ENCODE data around the gene BSND.
"Not testable (repeated sequence)": the region's sequence is repeated elsewhere in the genome, so short reads cannot be mapped to it uniquely, and the experiment has no call there.

The BSND gene

DNA sequence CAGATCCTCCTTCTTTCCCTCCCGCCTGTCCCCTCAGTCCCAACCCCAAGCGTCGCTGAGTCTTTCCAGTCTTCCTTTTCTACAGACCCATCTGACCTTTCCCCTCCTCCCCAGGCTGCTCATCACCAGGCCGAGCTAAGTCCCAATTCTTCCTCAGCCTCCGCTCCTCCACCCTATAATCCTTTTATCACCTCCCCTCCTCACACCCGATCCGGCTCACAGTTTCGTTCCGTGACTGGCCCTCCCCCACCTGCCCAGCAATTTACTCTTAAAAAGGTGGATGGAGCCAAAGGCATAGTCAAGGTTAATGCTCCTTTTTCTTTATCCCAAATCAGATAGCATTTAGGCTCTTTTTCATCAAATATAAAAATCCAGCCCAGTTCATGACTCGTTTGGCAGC is 25.4 kb downstream of the BSND start:
- not testable (repeated sequence) for DNase-seq

DNA sequence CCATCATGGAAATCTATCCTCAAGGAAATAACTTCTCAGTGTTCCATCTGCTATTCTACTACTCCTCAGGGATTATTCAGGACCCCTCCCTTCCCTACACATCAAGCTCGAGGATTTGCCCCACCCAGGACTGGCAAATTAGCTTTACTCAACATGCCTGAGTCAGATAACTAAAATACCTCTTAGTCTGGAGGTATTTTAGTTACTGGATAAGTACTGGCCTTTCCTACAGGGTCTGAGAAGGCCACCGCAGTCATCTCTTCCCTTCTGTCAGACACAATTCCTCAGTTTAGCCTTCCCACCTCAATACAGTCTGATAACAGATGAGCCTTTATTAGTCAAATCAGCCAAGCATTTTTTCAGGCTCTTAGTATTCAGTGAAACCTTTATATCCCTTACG is 27.9 kb downstream of the BSND start:
- not testable (repeated sequence) for DNase-seq

DNA sequence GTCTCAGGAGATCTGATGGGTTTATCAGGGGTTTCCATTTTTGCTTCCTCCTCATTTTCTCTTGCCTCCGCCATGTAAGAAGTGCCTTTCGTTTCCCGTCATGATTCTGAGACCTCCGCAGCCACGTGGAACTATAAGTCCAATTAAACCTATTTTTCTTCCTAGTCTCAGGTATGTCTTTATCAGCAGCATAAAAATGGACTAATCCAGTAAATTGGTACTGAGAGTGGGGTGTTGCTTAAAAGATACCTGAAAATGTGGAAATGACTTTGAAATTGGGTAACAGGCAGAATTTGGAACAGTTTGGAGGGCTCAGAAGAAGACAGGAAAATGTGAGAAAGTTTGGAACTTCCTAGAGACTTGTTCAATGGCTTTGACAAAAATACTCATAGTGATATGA is 32.4 kb downstream of the BSND start:
- not testable (repeated sequence) for DNase-seq

DNA sequence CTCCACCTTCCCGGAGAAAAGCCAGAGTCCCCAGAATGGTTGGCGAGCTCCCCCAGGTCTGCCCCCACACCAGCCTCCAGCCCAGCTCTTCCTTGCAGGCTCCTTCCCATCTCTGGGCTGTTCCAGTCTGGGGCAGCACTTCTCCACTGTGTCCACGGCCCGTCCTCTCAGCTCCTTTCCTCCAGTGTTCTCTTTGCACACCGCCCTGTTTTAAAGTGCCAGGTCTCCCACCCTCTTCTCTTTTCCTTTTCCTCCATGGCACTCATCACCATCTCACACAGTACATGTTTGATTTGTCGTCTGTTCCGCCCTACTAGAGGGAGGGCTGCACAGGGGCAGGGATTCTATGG is 34.5 kb downstream of the BSND start:
- no peak for DNase-seq

DNA sequence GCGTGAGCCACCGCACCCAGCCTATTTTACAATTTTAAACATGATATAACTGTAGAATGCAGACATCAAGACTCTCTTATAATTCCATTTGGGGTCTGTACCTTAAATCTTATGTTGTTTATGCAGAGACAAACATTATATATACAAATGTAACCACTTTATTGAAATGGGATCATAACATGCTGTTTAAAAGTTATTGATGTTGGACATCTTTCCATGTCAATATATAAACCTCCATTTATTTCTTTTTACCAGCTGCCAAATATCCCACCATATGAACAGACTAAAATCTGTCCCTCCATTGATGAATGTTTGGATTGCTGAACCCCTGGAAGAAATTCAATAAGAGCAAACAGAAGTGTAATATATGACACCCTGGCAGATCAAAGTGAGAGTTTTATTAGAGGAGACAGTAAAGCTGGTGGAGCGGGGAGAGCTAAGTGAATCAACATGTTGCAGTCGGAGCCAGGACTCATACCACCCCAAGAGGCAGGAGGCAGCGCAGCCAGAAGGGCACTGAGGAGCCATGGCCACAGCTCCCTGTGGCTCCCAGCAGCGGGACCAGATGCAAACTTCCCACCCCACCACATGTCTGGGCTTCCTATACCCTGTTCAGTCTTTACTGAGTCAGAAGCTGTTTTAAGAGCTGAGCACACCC is 35.9 kb downstream of the BSND start:
- DNase-seq, result no peak

DNA sequence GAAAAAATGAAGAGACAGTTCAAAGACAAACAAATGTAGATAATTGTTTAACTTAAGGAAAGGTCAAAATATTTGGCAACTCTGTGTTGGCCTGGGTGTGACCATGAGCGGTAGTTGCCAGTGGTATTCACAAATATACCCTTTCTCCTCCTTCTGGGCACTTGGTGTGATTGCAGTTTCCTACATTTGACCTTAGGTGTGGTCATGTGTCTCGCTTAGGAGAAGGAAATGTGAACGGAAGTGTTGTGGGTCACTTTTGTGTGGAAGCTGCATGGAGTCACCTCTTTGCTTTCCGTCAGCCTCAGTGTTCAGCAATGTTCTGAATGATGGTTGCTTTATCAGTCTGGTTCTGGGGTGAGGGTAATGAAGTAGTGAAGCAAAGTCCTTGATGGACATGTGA is 37.2 kb downstream of the BSND start:
- no peak for DNase-seq

DNA sequence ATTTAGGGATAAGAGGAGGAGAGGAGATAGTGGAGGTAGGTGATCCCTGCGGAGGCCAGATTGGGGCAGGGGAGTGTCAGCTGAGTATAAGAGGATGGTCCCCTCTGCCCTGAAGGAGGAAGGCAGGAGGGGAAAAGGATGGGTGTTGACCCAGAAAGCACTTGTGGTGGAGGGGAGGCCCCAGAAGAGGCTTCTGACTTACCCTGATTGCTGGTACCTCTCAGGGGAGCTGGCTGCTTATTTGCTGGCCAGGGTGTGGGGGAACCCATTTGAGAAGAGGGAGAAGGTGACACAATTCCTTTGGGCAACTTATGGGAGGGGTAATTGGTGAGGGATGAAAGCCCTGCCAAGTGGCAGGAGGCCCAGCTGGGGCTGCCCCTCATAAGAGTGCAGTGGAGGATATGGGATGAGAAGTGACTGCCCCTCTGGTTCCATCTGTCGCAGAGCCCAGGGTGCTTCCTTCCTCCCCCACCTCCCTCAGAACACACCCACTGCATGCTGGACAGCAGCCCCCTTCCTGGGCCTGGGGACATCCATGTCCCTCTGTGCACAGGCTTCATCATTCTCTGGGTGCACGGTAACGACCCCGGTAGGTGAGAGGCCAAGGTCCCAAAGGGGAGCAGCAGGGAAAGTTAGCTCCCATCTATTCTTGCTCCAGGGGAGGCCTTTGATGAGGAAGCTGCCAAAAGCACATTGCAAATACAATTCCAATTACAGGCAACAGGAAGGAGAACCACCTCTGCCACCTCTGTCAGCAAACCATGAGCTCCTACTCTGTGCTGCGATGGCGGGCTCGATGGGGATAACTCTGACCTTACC is 39.2 kb downstream of the BSND start:
- DNase-seq, result no peak

DNA sequence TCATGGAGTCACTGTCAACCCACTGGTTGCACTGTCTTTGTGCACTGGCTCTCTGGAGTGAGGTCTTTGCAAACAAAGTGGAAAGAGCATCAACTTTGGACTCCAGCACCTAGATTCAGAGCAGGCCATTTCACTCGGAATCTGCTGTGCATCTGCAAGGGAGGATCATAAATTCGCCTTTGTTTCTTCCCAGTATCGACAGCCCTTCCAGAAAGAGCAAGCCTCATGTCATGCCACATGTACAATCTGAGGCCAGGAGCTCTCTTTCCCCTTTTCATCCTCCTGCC is 39.8 kb downstream of the BSND start:
- no peak for DNase-seq

DNA sequence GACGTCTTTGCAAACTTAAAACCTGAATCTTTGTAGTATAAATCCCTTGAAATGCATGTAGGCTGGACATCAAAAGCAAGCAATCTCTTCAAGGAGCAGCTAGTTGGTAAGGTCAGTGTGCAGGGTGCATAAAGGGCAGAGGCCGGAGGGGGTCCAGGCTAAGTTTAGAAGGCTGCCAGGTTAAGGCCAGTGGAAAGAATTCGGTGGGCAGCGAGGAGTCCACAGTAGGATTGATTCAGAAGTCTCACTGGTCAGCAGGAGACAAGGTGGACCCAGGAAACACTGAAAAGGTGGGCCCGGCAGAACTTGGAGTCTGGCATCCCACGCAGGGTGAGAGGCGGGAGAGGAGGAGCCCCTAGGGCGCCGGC is 40.2 kb downstream of the BSND start:
- DNase-seq, result no peak

DNA sequence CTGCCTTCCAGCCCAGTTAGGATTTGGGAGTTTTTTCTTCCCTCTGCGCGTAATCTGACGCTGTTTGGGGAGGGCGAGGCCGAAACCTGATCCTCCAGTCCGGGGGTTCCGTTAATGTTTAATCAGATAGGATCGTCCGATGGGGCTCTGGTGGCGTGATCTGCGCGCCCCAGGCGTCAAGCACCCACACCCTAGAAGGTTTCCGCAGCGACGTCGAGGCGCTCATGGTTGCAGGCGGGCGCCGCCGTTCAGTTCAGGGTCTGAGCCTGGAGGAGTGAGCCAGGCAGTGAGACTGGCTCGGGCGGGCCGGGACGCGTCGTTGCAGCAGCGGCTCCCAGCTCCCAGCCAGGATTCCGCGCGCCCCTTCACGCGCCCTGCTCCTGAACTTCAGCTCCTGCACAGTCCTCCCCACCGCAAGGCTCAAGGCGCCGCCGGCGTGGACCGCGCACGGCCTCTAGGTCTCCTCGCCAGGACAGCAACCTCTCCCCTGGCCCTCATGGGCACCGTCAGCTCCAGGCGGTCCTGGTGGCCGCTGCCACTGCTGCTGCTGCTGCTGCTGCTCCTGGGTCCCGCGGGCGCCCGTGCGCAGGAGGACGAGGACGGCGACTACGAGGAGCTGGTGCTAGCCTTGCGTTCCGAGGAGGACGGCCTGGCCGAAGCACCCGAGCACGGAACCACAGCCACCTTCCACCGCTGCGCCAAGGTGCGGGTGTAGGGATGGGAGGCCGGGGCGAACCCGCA is 40.8 kb downstream of the BSND start, which contains the start of gene PCSK9:
Gene PCSK9, plus strand, starts transcription at position 207 of the 741 bp plus-strand sequence. Its CDS starts 290 bp downstream, at position 497.
- no peak for DNase-seq

DNA sequence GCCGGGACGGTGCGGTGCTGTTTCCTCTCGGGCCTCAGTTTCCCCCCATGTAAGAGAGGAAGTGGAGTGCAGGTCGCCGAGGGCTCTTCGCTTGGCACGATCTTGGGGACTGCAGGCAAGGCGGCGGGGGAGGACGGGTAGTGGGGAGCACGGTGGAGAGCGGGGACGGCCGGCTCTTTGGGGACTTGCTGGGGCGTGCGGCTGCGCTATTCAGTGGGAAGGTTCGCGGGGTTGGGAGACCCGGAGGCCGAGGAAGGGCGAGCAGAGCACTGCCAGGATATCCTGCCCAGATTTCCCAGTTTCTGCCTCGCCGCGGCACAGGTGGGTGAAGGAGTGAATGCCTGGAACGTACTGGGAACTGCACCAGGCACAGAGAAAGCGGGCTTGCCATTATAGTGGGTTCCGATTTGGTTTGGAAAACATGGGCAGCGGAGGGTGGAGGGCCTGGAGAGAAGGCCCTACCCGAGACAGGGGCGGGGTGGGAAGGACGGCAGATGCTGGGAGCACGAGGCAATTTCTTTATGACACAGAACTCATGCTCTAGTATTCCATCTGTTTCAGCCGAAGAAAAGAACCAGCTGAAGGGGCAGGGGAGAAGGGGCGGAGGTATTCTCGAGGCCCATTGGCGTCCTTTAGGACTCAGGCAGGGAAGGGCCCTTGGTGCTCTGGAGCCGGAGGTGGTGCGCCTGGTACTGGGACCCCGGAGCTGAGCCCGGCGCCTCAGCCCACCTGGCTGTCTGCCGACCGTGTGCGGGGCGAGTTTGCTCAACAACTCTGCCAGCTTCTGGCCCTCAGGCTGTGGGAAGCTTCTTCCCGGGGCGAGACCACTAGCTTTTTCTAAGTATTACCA is 41.6 kb downstream of the BSND start:
- DNase-seq, result no peak

DNA sequence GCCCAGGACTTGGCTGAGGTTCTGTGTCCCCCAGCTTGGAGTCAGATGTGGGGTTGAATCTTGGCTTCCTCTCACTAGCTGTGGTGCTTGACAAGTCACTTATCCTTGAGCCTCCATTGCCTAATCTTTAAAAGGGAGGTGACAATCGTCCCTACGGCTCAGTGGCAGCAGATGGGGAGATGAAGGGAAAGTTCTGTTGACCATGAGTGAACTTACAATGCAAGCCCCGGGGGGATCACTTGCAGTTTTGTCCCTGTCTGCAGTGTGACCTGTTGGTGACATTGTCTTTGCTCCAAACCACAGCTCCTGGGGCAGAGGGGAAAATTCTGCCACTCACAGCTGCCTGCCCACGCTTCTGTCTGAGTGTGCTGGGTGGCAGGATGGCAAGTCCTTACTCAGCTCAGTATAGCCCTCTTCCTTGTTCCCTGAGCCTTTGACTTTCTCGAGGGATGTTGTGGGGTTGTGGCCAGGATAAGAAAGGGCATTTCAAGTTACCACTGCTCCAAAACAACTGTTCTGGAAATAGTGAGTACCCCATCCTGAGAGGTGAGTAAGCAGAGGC is 42.3 kb downstream of the BSND start:
- no peak for DNase-seq

DNA sequence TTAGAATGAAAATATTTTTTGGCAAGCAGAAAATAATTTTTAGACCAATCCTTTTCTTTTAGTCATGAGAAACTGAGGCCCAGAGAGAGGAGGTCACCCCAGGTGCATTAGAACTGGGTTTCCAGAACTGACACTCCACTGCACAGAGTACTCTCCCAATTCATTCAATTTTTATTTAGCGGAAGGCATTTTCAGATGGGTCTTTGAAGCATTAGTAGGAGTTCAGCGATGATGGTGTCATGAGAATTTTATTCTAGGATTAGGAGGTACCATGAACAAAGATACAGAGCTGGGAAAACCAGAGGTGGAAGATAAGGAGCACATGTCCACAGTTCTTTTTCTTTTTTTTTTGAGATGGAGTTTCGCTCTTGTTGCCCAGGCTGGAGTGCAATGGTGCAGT is 42.9 kb downstream of the BSND start:
- no peak for DNase-seq

DNA sequence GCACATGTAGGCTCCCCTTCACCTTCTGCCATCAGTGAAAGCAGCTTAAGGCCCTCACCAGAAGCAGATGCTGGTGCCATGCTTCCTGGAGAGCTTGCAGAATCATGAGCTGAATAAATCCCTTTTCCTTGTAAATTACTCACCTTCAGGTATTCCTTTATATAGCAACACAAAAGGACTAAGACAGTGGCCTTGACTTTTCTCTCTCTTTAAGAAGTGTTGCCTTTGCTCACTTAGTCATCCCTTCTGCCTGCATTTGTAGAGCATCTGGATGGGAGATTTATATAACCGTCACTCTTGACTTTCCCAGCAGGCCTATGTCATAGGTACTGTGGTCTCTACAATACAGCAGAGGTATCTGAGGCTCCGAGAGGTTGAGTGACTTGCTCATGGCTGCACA is 44.3 kb downstream of the BSND start:
- DNase-seq, result no peak

DNA sequence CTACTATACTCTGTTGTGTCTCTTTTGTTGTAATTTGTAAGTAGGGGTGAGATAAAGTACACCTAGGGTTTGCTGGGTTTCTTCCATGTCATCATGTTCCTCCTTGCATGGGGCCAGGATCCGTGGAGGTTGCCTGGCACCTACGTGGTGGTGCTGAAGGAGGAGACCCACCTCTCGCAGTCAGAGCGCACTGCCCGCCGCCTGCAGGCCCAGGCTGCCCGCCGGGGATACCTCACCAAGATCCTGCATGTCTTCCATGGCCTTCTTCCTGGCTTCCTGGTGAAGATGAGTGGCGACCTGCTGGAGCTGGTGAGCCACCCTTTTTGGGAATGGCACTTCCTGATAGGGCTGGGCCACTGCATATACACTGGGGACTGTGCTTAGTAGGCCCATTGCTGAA is 45.0 kb downstream of the BSND start:
- no peak for DNase-seq

DNA sequence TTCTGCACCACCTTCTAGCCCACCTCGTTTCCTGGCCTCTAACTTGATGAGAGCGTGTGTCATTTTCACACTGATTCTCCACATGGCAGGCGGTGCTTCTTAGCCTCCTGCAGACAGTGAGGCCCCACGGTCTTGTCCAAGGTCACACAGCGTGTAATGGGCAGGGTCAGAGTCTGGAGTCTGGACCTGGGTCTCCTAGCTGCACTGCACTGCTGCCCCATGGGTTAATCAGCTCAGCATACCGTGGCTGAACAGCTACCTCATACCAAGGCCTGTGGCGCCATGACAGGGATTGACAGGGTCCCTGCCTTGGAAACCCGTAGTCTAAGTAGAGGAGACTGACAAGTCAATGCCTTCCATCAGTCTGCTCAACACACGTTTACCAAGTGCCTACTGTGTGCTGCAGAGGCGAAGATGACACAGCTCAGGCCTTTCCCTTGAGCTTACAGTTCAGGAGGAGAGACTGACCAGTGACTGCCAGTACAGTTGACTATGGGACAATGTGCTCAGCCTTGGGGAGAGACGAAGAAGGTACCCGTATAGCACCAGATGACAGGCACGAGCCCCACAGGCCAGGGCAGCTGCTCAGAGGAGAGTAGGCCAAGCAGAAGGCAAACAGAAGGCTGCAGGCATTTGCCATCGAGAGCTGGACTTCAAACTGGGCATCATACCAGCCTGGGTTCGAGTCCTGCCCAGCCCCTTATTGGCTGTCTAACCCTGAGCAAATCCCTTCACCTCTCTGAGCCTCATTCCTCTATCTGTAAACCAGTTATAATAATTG is 46.1 kb downstream of the BSND start:
- no peak for DNase-seq

DNA sequence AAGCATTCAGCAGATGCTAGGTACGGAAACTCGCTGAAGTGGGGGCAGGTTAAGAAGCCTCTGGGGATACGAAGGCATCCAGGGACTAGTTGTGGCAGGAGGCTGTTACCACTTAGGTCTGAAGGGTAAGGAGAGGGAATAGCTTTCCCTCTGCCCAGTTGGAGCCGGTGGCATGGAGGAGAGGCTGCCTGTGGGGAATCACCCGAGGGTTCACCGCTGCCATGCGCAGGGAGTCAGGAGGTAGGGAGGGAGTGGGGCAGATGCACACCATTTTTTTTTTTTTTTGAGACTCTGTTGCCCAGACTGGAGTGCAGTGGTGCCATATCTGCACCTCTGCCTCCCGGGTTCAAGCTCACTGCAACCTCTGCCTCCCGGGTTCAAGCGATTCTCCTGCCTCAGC is 46.7 kb downstream of the BSND start:
- DNase-seq, result no peak

DNA sequence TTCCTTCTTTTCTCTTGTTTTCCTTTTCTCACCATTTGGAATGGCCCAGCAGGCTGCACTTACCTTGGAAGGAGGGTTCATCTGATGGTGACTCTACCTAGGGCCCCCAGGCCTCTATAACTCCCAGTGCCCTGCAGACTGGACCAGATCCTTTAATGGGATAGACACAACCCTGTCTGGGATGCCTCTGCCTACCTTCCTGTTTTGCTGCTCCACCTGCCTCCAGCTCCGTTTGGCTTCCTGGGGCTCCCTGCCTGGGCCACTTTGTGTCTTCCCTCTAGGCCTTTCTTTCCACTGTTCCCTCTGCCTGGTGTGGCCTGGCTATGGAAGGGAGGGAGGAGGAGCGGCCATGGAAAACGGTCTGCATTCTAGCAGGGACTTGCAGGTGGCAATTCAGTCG is 48.1 kb downstream of the BSND start:
- DNase-seq, result no peak

DNA sequence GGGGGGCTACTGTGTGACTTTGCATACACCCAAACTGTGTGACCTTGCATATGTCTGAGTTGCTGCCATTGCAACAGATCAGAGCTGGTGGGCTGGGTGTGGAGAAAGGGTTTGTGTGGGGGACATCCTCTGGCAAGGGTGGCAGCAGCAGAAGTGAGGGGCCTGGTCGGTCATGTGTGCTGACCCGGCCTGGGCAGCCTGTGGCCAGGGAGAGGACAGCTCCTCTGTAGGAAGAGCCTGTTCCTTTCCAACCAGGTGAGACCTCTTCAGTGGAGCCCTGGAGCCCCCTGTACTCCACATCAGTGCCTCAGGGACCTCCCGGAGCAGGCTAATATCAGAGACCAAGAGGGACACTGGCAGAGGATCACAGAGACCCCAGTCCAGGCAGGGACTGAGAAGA is 48.9 kb downstream of the BSND start:
- DNase-seq, result no peak

DNA sequence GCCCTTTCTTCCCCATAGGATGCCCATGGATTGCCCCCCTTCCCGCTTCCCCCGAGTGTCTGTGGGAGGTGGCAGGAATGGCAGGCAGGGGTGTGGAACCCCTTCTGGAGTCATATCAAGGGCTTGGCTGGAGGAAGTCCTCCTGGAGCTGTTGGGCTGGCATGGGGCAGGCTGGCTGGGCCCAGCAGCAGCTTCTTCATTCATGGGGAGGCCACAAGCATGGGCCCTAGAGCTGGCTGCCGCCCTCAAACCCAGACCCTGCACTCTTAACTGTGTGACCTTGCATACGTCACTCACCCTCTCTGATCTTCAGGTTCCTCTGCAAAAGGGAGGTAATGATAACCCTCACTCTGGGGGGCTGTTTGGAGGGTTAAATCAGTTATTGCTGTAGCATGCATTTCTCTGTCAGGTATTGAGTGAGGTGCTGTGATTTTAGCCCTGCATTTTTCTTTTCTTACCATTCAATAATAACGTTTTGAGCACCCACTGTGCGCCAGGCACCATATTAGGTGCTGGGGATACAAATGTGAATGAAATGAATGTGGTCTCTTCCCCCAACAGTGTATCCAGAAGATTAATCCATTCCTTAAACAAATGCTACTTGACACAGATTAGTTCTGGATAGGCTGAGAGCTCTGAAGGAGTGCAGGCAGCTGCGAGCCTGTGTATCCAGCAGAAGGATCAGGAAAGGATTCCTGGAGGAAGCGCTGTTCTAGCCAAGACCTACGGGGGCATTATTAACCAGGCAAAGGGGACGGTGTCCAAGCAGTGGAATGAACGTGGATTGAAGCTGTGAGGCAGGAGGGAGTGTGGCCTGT is 49.9 kb downstream of the BSND start:
- no peak for DNase-seq

DNA sequence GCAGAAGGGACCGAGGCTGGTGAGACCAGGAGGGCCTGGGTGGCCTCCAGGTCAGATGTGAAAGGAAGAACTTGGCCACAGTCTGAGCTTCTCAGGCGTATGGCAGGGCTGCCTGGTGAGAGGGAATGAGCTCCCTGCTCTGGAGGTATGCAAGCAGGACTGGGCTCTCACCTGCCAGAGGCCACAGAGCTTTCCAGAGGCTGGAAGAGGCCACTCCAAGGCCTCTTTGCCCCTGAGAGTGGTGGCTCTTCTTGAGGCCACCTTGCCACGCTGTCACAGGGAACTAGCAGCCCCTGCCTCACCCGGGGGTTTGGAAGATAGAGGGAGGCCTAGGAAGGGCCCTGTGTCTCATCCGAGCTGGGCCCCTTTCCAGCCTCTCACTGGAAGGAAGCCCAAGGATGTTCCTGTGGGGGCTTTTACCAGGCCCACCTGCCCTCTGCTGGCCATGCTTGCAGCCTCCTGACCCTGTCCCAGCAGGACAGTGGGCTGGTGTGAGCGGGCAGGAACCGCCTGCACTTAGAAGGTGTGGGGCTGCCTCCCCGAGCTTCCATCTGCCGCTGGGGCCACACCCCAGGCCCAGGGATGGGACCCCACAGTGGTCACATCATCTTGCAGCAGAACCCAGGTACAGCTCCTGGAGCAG is 50.7 kb downstream of the BSND start:
- no peak for DNase-seq

Data from activated T-cell treated with anti-CD3 and anti-CD28 coated beads, Interleukin-2, amount 50 U/mL, for 48 hours (primary cell).